HepG2 (cell line): Measurements from ENCODE around the gene AGR3. TPM values are rescaled to one million over a fixed set of nuclear protein-coding genes. Genes with fewer than 3 reads are reported as not detected.

Source experiments
- ATAC-seq: fragments of 200-7000 bp; cut with Tn5 transposase; 3 replicates; pipeline ENCODE4 v1.9.1; 2020; ENCODE audit warnings: mild to moderate bottlenecking, moderate library complexity
- BruUV-seq: library from RNA; stranded (reverse); fragments of 400-500 nt; replicated peaks from 2 replicates; lab custom pipeline; 2021; lab: Mats Ljungman, UMichigan
- CTCF ChIA-PET: fragments of 300-600 bp; formaldehyde crosslinking; extraction: SDS; loops from one replicate; lab custom pipeline; 2021; ENCODE audit warnings: low total read pairs, inconsistent platforms, low intra/inter-chr PET ratio; lab: Yijun Ruan, JAX
- POLR2A ChIA-PET: fragments of 350-600 bp; sonication (Branson Sonifier 250); formaldehyde crosslinking; loops from one replicate; lab custom pipeline; 2020; ENCODE audit warnings: antibody characterized with exemption, inconsistent platforms; lab: Yijun Ruan, JAX
- DNase-seq: peaks from one replicate; pipeline ENCODE4 v3.0.0-alpha.2; 2015; ENCODE audit warnings: low spot score
- FAIRE-seq: peaks from 3 replicates; lab custom pipeline; 2011; peaks lifted over from hg19 to GRCh38; lab: Jason Lieb, UNC
- H2AFZ ChIP-seq: one replicate; pipeline ENCODE4 v1.6.1; 2011; ENCODE audit warnings: low read length, inconsistent platforms
- H3K27ac ChIP-seq: fragments of 300-600 bp; 3 replicates; pipeline ENCODE4 v1.8.0; 2011; ENCODE audit warnings: mixed run types, mild to moderate bottlenecking, mixed read lengths, low read length, inconsistent platforms; ENCODE audit not compliant: insufficient read depth; ENCODE audit errors: extremely low read length
- H3K27me3 ChIP-seq, 2 experiments: fragments of 200-600 bp in 1 of 2; 2 replicates in 1 of 2; 3 replicates in 1 of 2; pipeline versions ENCODE4 v1.6.0 to v1.8.0; 2011; ENCODE audit warnings: low read length in 2 of 2, mild to moderate bottlenecking in 2 of 2, moderate library complexity in 2 of 2, inconsistent platforms in 1 of 2; ENCODE audit not compliant: insufficient read depth in 2 of 2, control insufficient read depth in 1 of 2
- H3K36me3 ChIP-seq, 2 experiments: fragments of 200-600 bp in 1 of 2; replicated peaks in 1 of 2; 2 replicates in 1 of 2; 3 replicates in 1 of 2; pipeline versions ENCODE4 v1.5.1 to v1.8.0; 2011; ENCODE audit warnings: low read length in 2 of 2, inconsistent platforms in 1 of 2; ENCODE audit not compliant: insufficient read depth in 2 of 2, control insufficient read depth in 1 of 2
- H3K4me1 ChIP-seq: 2 replicates; pipeline ENCODE4 v1.5.1; 2012; ENCODE audit warnings: low read length, inconsistent platforms; ENCODE audit not compliant: insufficient read depth
- H3K4me2 ChIP-seq: 2 replicates; pipeline ENCODE4 v1.6.0; 2011; ENCODE audit warnings: low read depth, low read length, inconsistent platforms
- H3K4me3 ChIP-seq, 3 experiments: fragments of 200-600 bp in 1 of 3; sonication (generic), shearing (Covaris generic) in 1 of 3; replicated peaks in 1 of 3; 2 replicates each; pipeline ENCODE4 v1.5.1; 2011 to 2016; ENCODE audit warnings: low read length in 3 of 3, inconsistent platforms in 2 of 3, low read depth in 2 of 3, mild to moderate bottlenecking in 2 of 3, control low read depth in 1 of 3, mixed read lengths in 1 of 3; ENCODE audit not compliant: insufficient read depth in 1 of 3
- H3K79me2 ChIP-seq: one replicate; pipeline ENCODE4 v1.6.1; 2011; ENCODE audit warnings: low read length, inconsistent platforms; ENCODE audit not compliant: insufficient read depth
- H3K9ac ChIP-seq: 2 replicates; pipeline ENCODE4 v1.6.0; 2011; ENCODE audit warnings: mild to moderate bottlenecking, low read depth, low read length, inconsistent platforms; ENCODE audit not compliant: insufficient read depth
- H3K9me3 ChIP-seq: 2 replicates; pipeline ENCODE4 v1.5.1; 2012; ENCODE audit warnings: mild to moderate bottlenecking, low read length
- H4K20me1 ChIP-seq: 2 replicates; pipeline ENCODE4 v1.6.0; 2011; ENCODE audit warnings: inconsistent platforms, mild to moderate bottlenecking, low read length, moderate library complexity; ENCODE audit not compliant: insufficient read depth
- GZF1 ChIP-seq: sonication (generic); formaldehyde crosslinking; IDR thresholded peaks from 2 replicates; pipeline ENCODE4 v1.5.1; 2020; ENCODE audit warnings: mild to moderate bottlenecking, missing genetic modification reagents
- HOXD1 ChIP-seq: sonication (generic); formaldehyde crosslinking; IDR thresholded peaks from 2 replicates; pipeline ENCODE4 v1.5.0; 2020; ENCODE audit warnings: missing genetic modification reagents
- TMF1 ChIP-seq: sonication (generic); formaldehyde crosslinking; IDR thresholded peaks from 2 replicates; pipeline ENCODE4 v1.8.1; 2022; ENCODE audit warnings: low read depth, missing genetic modification reagents
- ZIK1 ChIP-seq: sonication (generic); formaldehyde crosslinking; IDR thresholded peaks from 2 replicates; pipeline ENCODE4 v1.5.0; 2020; ENCODE audit warnings: mild to moderate bottlenecking, low read depth, missing genetic modification reagents, borderline replicate concordance
- ZNF225 ChIP-seq: sonication (generic); formaldehyde crosslinking; IDR thresholded peaks from 2 replicates; pipeline ENCODE4 v1.4.0; 2020; ENCODE audit warnings: mild to moderate bottlenecking, missing genetic modification reagents
- ZNF251 ChIP-seq: sonication (generic); formaldehyde crosslinking; IDR thresholded peaks from 2 replicates; pipeline ENCODE4 v1.9.0; 2021; ENCODE audit warnings: mild to moderate bottlenecking, missing genetic modification reagents
- ZNF589 ChIP-seq: sonication (generic); formaldehyde crosslinking; conservative IDR thresholded peaks from 2 replicates; pipeline ENCODE4 v1.8.0; 2022; ENCODE audit warnings: mild to moderate bottlenecking, moderate library complexity, missing genetic modification reagents
- ZNF816 ChIP-seq: sonication (generic); formaldehyde crosslinking; IDR thresholded peaks from 2 replicates; pipeline ENCODE4 v1.8.0; 2022; ENCODE audit warnings: missing genetic modification reagents, mild to moderate bottlenecking, borderline replicate concordance
- ZNF83 ChIP-seq: sonication (generic); formaldehyde crosslinking; IDR thresholded peaks from 2 replicates; pipeline ENCODE4 v1.4.0; 2020; ENCODE audit warnings: missing genetic modification reagents, mild to moderate bottlenecking, borderline replicate concordance
- WGBS: methylation state at CpG from one replicate; pipeline ENCODE4 v1.1.6; 2017; ENCODE audit warnings: low lambda C conversion rate; 5-methylcytosine and 5-hydroxymethylcytosine counted together
- in situ Hi-C: cut with HindIII; loops from 2 replicates; pipeline ENCODE4 v1.10.0; 2017; ENCODE audit warnings: low pct_unique_long_range_greater_than_20kb; ENCODE audit not compliant: extremely low pct_ligation_motif_present
- intact Hi-C: fragments of 100-400 bp; cut with micrococcal nuclease; formaldehyde crosslinking; loops from one replicate; pipeline ENCODE4 v1.10.0; 2022; ENCODE audit not compliant: unreplicated experiment
- polyA plus RNA-seq, 8 experiments: library from polyadenylated mRNA; depleted of rRNA in 3 of 8; stranded (reverse) in 7 of 8; unstranded in 1 of 8; fragments of >200 nt; fragmentation: Illumina TruSeq in 4 of 8; extraction: Trizol in 4 of 8; gene quantifications; 2 replicates each; pipeline versions ENCODE4 v1.2.1 to v1.2.3, GENCODE V29; 2011 to 2016; ENCODE audit warnings: low read depth in 4 of 8, missing spikeins in 1 of 8, mixed read lengths in 1 of 8; ENCODE audit not compliant: insufficient read depth in 1 of 8
- total RNA-seq, 5 experiments: library from RNA; depleted of rRNA; stranded (reverse); fragments of >200 nt; fragmentation: Illumina TruSeq; extraction: Trizol; gene quantifications; 2 replicates each; pipeline ENCODE4 v1.2.3, GENCODE V29; 2016; ENCODE audit warnings: low read depth in 1 of 5
- TF ChIP-seq, protein P1 (sequence below): sonication (generic); formaldehyde crosslinking; IDR thresholded peaks from 2 replicates; pipeline ENCODE4 v1.4.0; 2020; ENCODE audit warnings: mild to moderate bottlenecking, missing genetic modification reagents

AGR3 gene
- total and polyA plus RNA-seq, 2 of the 13 experiments (the other 11 are each of a cell fraction or from before 2014, with no cell fraction given), result not detected

DNA sequence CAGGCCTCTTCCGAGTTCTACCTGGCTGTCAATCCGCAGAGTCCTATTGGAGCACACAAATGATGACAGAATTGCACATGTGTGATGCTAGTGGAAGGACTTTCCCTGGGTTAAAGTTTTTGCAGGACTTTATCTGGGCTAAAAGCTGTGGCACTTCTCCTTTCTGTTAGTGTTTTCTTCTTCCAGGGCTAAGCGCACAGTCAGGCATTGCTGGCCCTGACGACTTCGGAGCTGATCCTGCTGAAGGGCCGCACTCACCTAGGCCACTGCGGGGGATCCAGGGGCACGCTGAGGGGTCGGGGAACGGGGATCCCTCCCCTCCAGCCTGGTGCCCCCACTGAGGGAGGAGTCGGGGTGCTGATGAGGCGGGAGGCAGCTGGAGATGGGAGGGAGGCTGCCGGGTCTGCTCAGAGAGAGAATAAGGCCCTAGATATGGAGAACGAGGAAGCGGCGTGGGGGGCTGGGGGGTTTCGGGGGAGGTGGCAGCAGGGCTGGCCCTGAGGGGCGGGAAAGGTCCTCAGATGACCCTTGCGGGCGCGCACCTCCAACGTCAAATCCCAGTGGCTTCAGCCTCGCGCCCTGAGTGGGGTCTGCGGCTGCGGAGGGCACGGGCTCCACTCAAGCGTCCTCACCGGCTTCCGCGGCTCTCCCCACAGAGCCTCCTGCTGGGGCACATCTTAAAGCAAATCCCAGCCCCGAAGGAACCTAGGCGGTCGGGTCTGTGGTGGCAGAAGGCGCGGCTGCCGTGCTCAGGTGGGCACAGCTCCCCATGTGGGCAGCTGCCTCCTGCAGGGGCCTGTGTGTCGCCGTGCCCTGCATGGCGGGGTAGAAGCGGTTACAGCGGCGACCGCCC, 30.9 kb downstream of the AGR3 start:
- Histone ChIP-seq H3K4me2 (no peak overlapping the region), H3K79me2 (no peaks in the 10 kb centered on the region), H3K9me3 (no peaks in the 10 kb centered on the region), H3K9ac (no peak overlapping the region)
- intact Hi-C loops, result no loop called here
- no peak for TF ChIP-seq ZNF225 (CRISPR knock-in tag)
- TF ChIP-seq, all 625 proteins: peak for 0
- no peak overlapping the region for H3K27ac ChIP-seq
- no peak for FAIRE-seq
- BruUV-seq, result no TSS peak
- 74% methylated on average over 37 of the region's 44 CpGs for WGBS
- in situ Hi-C loops, result no loop called here
- ATAC-seq, result no peak
- no peak for DNase-seq
- H3K4me3 ChIP-seq, result no peak overlapping the region
- no peaks in the 10 kb centered on the region for H4K20me1 ChIP-seq
- peaks cover 0 to 6% of the 10 kb centered on the region in 2 experiments; a peak in 1 of 5 replicates for H3K27me3 ChIP-seq
- H3K36me3 ChIP-seq, result no peaks in the 10 kb centered on the region
- ChIA-PET POLR2A (no interaction called here), CTCF (no interaction called here)
- peaks cover 10% of the 10 kb centered on the region for H3K4me1 ChIP-seq
- H2AFZ ChIP-seq, result no peak overlapping the region

DNA sequence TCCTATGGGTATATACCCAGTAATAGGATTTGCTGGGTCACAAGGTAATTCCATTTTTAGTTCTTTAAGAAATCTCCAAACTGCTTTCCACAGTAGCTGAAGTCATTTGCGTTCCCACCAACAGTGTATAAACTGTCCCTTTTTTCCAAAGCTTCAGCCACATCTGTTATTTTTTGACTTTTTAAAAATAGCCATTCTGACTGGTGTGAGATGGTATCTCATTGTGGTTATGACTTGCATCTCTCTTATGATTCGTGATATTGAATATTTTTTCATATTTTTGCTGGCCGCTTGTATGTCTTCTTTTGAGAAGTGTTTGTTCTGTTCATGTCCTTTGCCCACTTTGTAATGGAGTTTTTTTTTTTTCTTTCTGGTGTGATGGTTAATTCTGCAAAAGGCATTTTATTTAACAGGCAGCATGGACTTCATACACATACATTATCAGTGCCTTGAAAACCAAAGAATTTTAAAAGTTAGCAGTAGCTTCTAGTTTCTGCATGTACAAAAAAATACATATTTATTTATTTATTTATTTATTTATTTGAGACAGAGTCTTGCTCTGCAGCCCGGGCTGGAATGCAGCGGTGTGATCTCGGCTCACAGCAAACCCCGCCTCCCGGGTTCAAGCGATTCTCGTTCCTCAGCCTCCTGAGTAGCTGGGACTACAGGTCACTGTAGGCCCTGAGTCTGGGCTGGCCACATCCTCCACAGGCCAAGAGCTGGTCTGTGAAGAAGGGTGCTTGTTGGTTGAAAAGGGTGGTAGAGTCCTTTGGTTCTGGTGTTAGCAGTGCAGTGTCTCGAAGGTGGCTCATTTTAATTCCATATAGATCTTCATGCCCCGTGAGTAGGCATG, 32.3 kb downstream of the AGR3 start:
- H3K27ac ChIP-seq, result no peak overlapping the region
- H4K20me1 ChIP-seq, result no peaks in the 10 kb centered on the region
- no peak overlapping the region for H2AFZ ChIP-seq
- peaks cover 10% of the 10 kb centered on the region for H3K4me1 ChIP-seq
- TF ChIP-seq HOXD1 (CRISPR knock-in tag) (no peak), ZNF251 (CRISPR knock-in tag) (no peak), ZNF83 (no peak), ZNF816 (CRISPR knock-in tag) (no peak), ZIK1 (no peak), TMF1 (CRISPR knock-in tag) (no peak), ZNF589 (CRISPR knock-in tag) (no peak), GZF1 (CRISPR knock-in tag) (no peak)
- TF ChIP-seq, protein P1, sequence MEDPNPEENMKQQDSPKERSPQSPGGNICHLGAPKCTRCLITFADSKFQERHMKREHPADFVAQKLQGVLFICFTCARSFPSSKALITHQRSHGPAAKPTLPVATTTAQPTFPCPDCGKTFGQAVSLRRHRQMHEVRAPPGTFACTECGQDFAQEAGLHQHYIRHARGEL (CRISPR knock-in tag), result no peak
- TF ChIP-seq, all 625 proteins: peak for 0
- in situ Hi-C loops (no loop called here), intact Hi-C loops (no loop called here)
- ChIA-PET POLR2A (no interaction called here), CTCF (no interaction called here)
- Histone ChIP-seq H3K9ac (no peak overlapping the region), H3K4me2 (no peak overlapping the region), H3K36me3 (no peaks in the 10 kb centered on the region), H3K79me2 (no peaks in the 10 kb centered on the region), H3K9me3 (no peaks in the 10 kb centered on the region), H3K27me3 (peaks cover 0 to 6% of the 10 kb centered on the region in 2 experiments; a peak in 1 of 5 replicates), H3K4me3 (no peak overlapping the region)
- FAIRE-seq (no peak), ATAC-seq (no peak), DNase-seq (no peak)
- WGBS, result 58% methylated on average over 12 of the region's 12 CpGs
- BruUV-seq, result no TSS peak
